CD4-positive, alpha-beta T cell (primary cell): ENCODE measurements around the gene TBX1. TPM values are rescaled to one million over a fixed set of nuclear protein-coding genes. Genes with fewer than 3 reads are reported as not detected.
A peak's percentile ranks its signal among the peaks of the same experiment; 100 is the strongest.

Experiments used
- ATAC-seq: fragments of 200-7000 bp; cut with Tn5 transposase; one replicate; pipeline ENCODE4 v1.10.0; 2022; ENCODE audit warnings: mild to moderate bottlenecking; ENCODE audit not compliant: poor library complexity
- CTCF ChIA-PET: fragments of 350-600 bp; sonication (Branson Sonifier 250); formaldehyde crosslinking; loops from one replicate; lab custom pipeline; 2021; ENCODE audit warnings: antibody characterized with exemption, inconsistent platforms; lab: Charles Lee
- POLR2A ChIA-PET: fragments of 350-600 bp; sonication (Branson Sonifier 250); formaldehyde crosslinking; loops from one replicate; lab custom pipeline; 2021; ENCODE audit warnings: antibody characterized with exemption, inconsistent platforms; lab: Charles Lee
- DNase-seq, 14 experiments: peaks; one replicate each; pipeline ENCODE4 v3.0.0-alpha.2; 2013 to 2020; ENCODE audit warnings: mixed read lengths in 2 of 14
- H3K27ac ChIP-seq, 2 donors: one replicate each; pipeline versions ENCODE4 v1.5.1 to v1.7.0; 2013; ENCODE audit warnings: low read length in 2 of 2, low read depth in 1 of 2, mild to moderate bottlenecking in 1 of 2
- H3K27me3 ChIP-seq, 2 experiments: 1 replicate in 1 of 2; 2 replicates in 1 of 2; pipeline versions ENCODE4 v1.6.1 to v1.7.0; 2013; ENCODE audit warnings: low read length in 2 of 2, control low read depth in 1 of 2, mild to moderate bottlenecking in 1 of 2, moderate library complexity in 1 of 2; ENCODE audit not compliant: insufficient read depth in 2 of 2, control insufficient read depth in 1 of 2
- H3K36me3 ChIP-seq: one replicate; pipeline ENCODE4 v1.6.1; 2013; ENCODE audit warnings: low read length, control low read depth; ENCODE audit not compliant: insufficient read depth
- H3K4me1 ChIP-seq: one replicate; pipeline ENCODE4 v1.6.1; 2013; ENCODE audit warnings: low read length, control low read depth; ENCODE audit not compliant: insufficient read depth
- H3K4me3 ChIP-seq: one replicate; pipeline ENCODE4 v1.5.1; 2013; ENCODE audit warnings: mild to moderate bottlenecking, low read length, moderate library complexity
- H3K9me3 ChIP-seq, 2 experiments: 1 replicate in 1 of 2; 2 replicates in 1 of 2; pipeline versions ENCODE4 v1.6.1 to v1.7.0; 2013; ENCODE audit warnings: low read length in 2 of 2, mild to moderate bottlenecking in 2 of 2, control low read depth in 1 of 2, moderate library complexity in 1 of 2; ENCODE audit not compliant: control insufficient read depth in 1 of 2, insufficient read depth in 1 of 2
- H3K27ac Mint-ChIP-seq: one replicate; pipeline ENCODE4 v1.8.0; 2020; ENCODE audit warnings: mixed read lengths
- H3K27me3 Mint-ChIP-seq: one replicate; pipeline ENCODE4 v1.8.0; 2021; ENCODE audit warnings: mixed read lengths
- H3K36me3 Mint-ChIP-seq: one replicate; pipeline ENCODE4 v1.8.0; 2021; ENCODE audit warnings: low read depth, mixed read lengths
- H3K4me1 Mint-ChIP-seq: one replicate; pipeline ENCODE4 v1.8.0; 2021; ENCODE audit warnings: low read depth, mixed read lengths
- H3K4me3 Mint-ChIP-seq: one replicate; pipeline ENCODE4 v1.8.0; 2020; ENCODE audit warnings: mild to moderate bottlenecking, mixed read lengths
- H3K9me3 Mint-ChIP-seq: one replicate; pipeline ENCODE4 v1.8.0; 2020; ENCODE audit warnings: mixed read lengths
- intact Hi-C, 2 experiments: fragments of 100-400 bp; cut with DNase I in 1 of 2; cut with micrococcal nuclease in 1 of 2; formaldehyde crosslinking; loops; one replicate each; pipeline versions ENCODE4 v1.15.1 to v1.9.0; 2023 to 2025; cut with DNase I, micrococcal nuclease
- total RNA-seq, 174 experiments: library from RNA in 2 of 174; stranded (reverse) in 2 of 174; gene quantifications; one replicate each; pipeline ENCODE4 v1.2.3 and lab custom pipeline; 2021 to 2026
- TF ChIP-seq, protein P1 (sequence below): fragments of 200-600 bp; IDR thresholded peaks from one replicate; pipeline ENCODE4 v1.8.0; 2022; ENCODE audit warnings: antibody characterized with exemption, mild to moderate bottlenecking

Gene TBX1
- total RNA-seq, 2 experiments from 2014 or later, result not detected

DNA sequence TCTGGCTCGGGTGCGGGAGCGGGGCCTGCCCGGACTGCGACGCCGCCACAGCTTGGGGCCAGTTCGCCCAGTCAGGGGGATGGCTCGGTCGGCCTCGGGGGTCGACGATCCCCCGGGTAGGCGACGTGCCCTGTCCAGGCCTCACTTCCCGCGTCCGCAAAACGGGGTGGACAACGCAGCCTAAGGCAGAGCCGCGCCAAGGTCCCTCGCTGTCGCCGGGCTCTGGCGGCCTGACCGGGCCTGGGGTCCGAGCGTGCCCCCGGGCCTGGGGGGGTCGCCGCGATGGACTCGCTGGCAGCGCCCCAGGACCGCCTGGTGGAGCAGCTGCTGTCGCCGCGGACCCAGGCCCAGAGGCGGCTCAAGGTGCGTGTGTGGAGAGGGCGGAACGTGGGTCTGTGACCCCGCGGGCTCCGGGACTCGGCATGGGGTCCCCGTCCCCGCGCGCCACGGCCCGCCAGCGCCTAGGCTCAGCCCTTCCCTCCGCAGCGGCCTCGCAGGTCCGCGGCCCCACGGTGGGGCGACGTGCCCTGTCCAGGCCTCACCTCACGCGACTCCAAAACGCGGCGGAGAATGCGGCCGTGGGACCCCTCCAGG is 42.0 kb upstream of the TBX1 start:
- Histone ChIP-seq H3K4me3 (peak overlapping the region; percentile 16), H3K4me1 (peaks cover 41% of the 10 kb centered on the region), H3K9me3 (peaks cover 0 to 33% of the 10 kb centered on the region in 2 experiments), H3K36me3 (no peaks in the 10 kb centered on the region), H3K27me3 (peaks cover 57 to 64% of the 10 kb centered on the region in 2 experiments), H3K27ac (no peak overlapping the region)
- H3K4me3 Mint-ChIP-seq, result no peak overlapping the region
- TF ChIP-seq, protein P1, sequence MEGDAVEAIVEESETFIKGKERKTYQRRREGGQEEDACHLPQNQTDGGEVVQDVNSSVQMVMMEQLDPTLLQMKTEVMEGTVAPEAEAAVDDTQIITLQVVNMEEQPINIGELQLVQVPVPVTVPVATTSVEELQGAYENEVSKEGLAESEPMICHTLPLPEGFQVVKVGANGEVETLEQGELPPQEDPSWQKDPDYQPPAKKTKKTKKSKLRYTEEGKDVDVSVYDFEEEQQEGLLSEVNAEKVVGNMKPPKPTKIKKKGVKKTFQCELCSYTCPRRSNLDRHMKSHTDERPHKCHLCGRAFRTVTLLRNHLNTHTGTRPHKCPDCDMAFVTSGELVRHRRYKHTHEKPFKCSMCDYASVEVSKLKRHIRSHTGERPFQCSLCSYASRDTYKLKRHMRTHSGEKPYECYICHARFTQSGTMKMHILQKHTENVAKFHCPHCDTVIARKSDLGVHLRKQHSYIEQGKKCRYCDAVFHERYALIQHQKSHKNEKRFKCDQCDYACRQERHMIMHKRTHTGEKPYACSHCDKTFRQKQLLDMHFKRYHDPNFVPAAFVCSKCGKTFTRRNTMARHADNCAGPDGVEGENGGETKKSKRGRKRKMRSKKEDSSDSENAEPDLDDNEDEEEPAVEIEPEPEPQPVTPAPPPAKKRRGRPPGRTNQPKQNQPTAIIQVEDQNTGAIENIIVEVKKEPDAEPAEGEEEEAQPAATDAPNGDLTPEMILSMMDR, result no peak
- POLR2A ChIA-PET, result no interaction called here
- CTCF ChIA-PET, result no interaction called here
- peaks cover 49% of the 10 kb centered on the region for H3K27me3 Mint-ChIP-seq
- H3K9me3 Mint-ChIP-seq, result no peaks in the 10 kb centered on the region
- peaks cover 10% of the 10 kb centered on the region for H3K4me1 Mint-ChIP-seq
- DNase-seq (no peak), ATAC-seq (no peak)
- no peak overlapping the region for H3K27ac Mint-ChIP-seq
- intact Hi-C loops, result loop anchor here (1.0 to 10.0 kb wide), 6 partner anchors 39 to 574 kb away; partner anchors contain the start of genes CDC45 (in 1 of the 2), ESS2 (in 1 of the 2) and UFD1 (in 1 of the 2)
- no peaks in the 10 kb centered on the region for H3K36me3 Mint-ChIP-seq

DNA sequence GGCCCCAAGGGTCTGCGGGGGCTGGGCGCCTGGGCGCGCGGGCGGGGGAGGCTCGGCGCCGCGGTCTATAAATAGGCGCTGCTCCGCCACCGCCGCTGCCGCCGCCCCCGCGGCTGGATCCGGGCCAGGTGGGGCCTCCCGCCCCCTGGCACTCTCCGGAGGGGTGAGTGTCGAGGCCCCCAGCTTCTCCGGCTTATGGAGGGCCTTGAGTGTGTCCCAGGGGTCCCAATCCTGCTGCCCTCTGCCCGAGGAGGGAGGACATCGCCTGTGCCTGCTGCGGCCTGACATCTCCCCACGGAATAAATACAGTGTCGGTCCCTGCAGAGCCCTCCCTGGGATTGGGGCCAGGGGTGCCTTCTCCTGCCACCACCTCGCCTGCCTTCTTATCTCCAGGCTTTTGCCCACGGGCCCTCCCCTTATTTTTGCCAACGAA is 41.5 kb upstream of the TBX1 start:
- peaks cover 0 to 33% of the 10 kb centered on the region in 2 experiments for H3K9me3 ChIP-seq
- intact Hi-C loops, result loop anchor here (2.0 to 10.0 kb wide), 4 partner anchors 222 to 574 kb away; partner anchors contain the start of genes CDC45 (in 1 of the 2), ESS2 (in 1 of the 2) and UFD1 (in 1 of the 2)
- H3K4me3 ChIP-seq, result no peak overlapping the region
- peaks cover 39% of the 10 kb centered on the region for H3K4me1 ChIP-seq
- Mint-ChIP-seq H3K9me3 (no peaks in the 10 kb centered on the region), H3K27ac (no peak overlapping the region), H3K36me3 (no peaks in the 10 kb centered on the region), H3K4me1 (peaks cover 10% of the 10 kb centered on the region), H3K27me3 (peaks cover 44% of the 10 kb centered on the region), H3K4me3 (peak overlapping the region; percentile 81)
- TF ChIP-seq, protein P1, result no peak
- DNase-seq, result no peak
- ATAC-seq, result no peak
- H3K36me3 ChIP-seq, result no peaks in the 10 kb centered on the region
- no peak overlapping the region for H3K27ac ChIP-seq
- ChIA-PET POLR2A (interaction anchor here (0.6 kb wide), 1 partner anchor 303 kb away, joined by 4 read pairs; no protein-coding TSS in a partner anchor), CTCF (interaction anchor here (1.5 kb wide), 1 partner anchor 12 kb away, joined by 5 read pairs; no protein-coding TSS in a partner anchor)
- H3K27me3 ChIP-seq, result peaks cover 52 to 62% of the 10 kb centered on the region in 2 experiments

DNA sequence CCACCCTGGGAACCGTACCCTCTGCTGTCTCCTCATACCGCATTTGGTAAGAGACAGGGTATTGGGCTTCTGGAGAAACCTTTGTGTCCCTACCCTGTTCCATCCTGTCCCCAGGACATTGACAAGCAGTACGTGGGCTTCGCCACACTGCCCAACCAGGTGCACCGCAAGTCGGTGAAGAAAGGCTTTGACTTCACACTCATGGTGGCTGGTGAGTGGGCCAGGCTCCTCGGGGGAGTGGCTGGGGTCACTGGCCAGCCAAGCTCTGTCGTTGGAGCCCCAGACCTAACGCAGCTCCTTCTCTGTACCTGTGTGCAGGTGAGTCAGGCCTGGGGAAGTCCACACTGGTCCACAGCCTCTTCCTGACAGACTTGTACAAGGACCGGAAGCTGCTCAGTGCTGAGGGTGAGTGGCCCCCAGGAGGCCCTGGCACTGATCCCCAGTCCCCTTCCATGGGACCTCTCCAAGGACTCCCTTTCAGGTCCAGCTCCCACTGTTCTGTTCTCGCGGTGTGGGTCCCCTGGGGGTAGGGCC is 41.0 kb upstream of the TBX1 start:
- no peak for DNase-seq
- ChIA-PET CTCF (interaction anchor here (1.5 kb wide), 1 partner anchor 11 kb away, joined by 5 read pairs; no protein-coding TSS in a partner anchor), POLR2A (interaction anchor here (0.6 kb wide), 1 partner anchor 304 kb away, joined by 4 read pairs; no protein-coding TSS in a partner anchor)
- no peak for ATAC-seq
- Mint-ChIP-seq H3K4me1 (peaks cover 10% of the 10 kb centered on the region), H3K9me3 (no peaks in the 10 kb centered on the region), H3K27ac (no peak overlapping the region), H3K36me3 (no peaks in the 10 kb centered on the region), H3K27me3 (peaks cover 46% of the 10 kb centered on the region), H3K4me3 (peak overlapping the region; percentile 81)
- Histone ChIP-seq H3K27me3 (peaks cover 54 to 65% of the 10 kb centered on the region in 2 experiments), H3K27ac (no peak overlapping the region), H3K36me3 (no peaks in the 10 kb centered on the region), H3K9me3 (peaks cover 0 to 33% of the 10 kb centered on the region in 2 experiments), H3K4me3 (no peak overlapping the region), H3K4me1 (peaks cover 41% of the 10 kb centered on the region)
- TF ChIP-seq, protein P1, result no peak
- intact Hi-C loops, result loop anchor here (2.0 to 10.0 kb wide), 4 partner anchors 222 to 575 kb away; partner anchors contain the start of genes CDC45 (in 1 of the 2), ESS2 (in 1 of the 2) and UFD1 (in 1 of the 2)
